SK-N-MC (cell line): ENCODE results near the gene RBM5.

Experiments used
- EZH2 ChIP-seq: fragments of 200-600 bp; sonication (generic); IDR thresholded peaks from one replicate; pipeline ENCODE4 v1.6.1; 2017; ENCODE audit warnings: antibody characterized with exemption
- POLR2AphosphoS5 ChIP-seq: IDR thresholded peaks from 2 replicates; pipeline ENCODE4 v1.6.1; 2012; ENCODE audit warnings: mild to moderate bottlenecking, low read depth, low read length, borderline replicate concordance

DNA sequence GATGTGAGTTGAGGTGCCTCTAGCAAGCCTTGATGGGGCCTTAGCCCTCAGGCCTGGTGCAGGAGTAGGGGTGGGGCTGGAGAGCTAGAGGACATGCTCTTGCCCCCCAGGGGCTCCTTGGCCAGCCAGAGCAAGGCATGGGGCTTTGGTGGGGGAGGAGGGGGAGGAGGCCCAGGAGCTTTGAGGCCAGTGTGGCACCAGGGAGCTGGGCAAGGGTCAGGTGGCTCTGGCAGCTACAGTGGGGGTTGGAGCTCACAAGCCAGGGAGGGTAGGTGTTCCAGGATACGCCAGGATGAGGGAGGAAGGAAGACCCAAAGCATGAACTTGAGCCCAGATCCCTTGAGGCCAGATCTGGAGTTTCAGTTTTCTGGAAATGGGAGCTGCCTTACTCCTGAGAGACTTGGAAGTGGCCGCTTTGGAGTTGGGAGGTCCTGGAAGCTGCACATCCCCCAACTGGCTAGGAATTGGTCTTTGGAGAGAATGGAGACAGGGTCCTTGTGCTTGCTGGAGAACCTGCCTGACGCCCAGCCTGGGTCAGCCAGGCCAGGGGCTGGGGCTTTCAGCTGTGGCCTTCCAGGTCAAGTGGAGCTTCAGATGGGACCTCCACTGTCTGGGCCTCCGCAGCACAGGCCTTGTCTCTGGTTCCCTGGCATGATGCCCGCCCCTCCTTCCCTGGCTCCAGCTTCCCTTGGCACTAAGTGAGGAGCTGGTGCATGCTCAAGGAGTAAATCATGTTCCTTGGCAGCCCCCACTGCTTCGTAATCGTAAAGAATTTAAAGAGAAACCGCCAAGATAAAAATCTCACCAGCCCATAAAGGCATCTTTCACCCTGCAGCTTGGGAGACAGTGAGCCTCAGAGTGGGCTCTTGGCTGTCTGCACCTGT is 75.1 kb downstream of the RBM5 start:
- TF ChIP-seq POLR2AphosphoS5 (no peak), EZH2 (no peak)
